WTC11 (cell line): ENCODE data around the gene STRN3. TPM values are rescaled to one million over a fixed set of nuclear protein-coding genes. Genes with fewer than 3 reads are reported as not detected.

Experiments
- ATAC-seq: fragments of 200-7000 bp; cut with Tn5 transposase; 2 replicates; pipeline ENCODE4 v1.10.0; 2021; ENCODE audit warnings: mild to moderate bottlenecking, moderate library complexity
- CTCF ChIA-PET: fragments of 300-600 bp; sonication (Branson Sonifier 250); formaldehyde crosslinking; loops from one replicate; lab custom pipeline; 2021; ENCODE audit warnings: antibody characterized with exemption; lab: Charles Lee
- POLR2A ChIA-PET: fragments of 350-600 bp; sonication (Branson Sonifier 250); formaldehyde crosslinking; loops from one replicate; lab custom pipeline; 2021; ENCODE audit warnings: antibody characterized with exemption; lab: Charles Lee
- DNase-seq: peaks from one replicate; pipeline ENCODE4 v3.0.0; 2021; ENCODE audit warnings: low spot score
- H3K27ac Mint-ChIP-seq: 2 replicates; pipeline ENCODE4 v1.8.0; 2021; ENCODE audit warnings: mixed read lengths
- H3K27me3 Mint-ChIP-seq: 2 replicates; pipeline ENCODE4 v1.8.0; 2021; ENCODE audit warnings: low read depth, mild to moderate bottlenecking, moderate library complexity, mixed read lengths
- H3K36me3 Mint-ChIP-seq: 2 replicates; pipeline ENCODE4 v1.8.0; 2021; ENCODE audit warnings: mixed read lengths
- H3K4me1 Mint-ChIP-seq: 2 replicates; pipeline ENCODE4 v1.8.0; 2022; ENCODE audit warnings: mixed read lengths
- H3K4me3 Mint-ChIP-seq: 2 replicates; pipeline ENCODE4 v1.8.0; 2021; ENCODE audit warnings: mild to moderate bottlenecking, moderate library complexity, mixed read lengths
- H3K9me3 Mint-ChIP-seq: 2 replicates; pipeline ENCODE4 v1.8.0; 2021; ENCODE audit warnings: mixed read lengths
- CBFB ChIP-seq: sonication (generic); formaldehyde crosslinking; IDR thresholded peaks from 2 replicates; pipeline ENCODE4 v1.8.1; 2022; ENCODE audit warnings: mild to moderate bottlenecking, low read depth, missing genetic modification reagents
- ELF4 ChIP-seq: sonication (generic); formaldehyde crosslinking; IDR thresholded peaks from 2 replicates; pipeline ENCODE4 v1.8.1; 2022; ENCODE audit warnings: low read depth, mild to moderate bottlenecking, moderate library complexity, missing genetic modification reagents
- EMX1 ChIP-seq: fragments of 250-450 bp; sonication (Bioruptor Pico); IDR thresholded peaks from 2 replicates; pipeline ENCODE4 v1.8.0; 2021; ENCODE audit warnings: mild to moderate bottlenecking
- FOXK1 ChIP-seq: sonication (generic); formaldehyde crosslinking; IDR thresholded peaks from 2 replicates; pipeline ENCODE4 v1.8.0; 2022; ENCODE audit warnings: mild to moderate bottlenecking, moderate library complexity, missing genetic modification reagents
- FOXP1 ChIP-seq: sonication (generic); formaldehyde crosslinking; IDR thresholded peaks from 2 replicates; pipeline ENCODE4 v1.8.0; 2022; ENCODE audit warnings: missing genetic modification reagents, mild to moderate bottlenecking, moderate library complexity, borderline replicate concordance
- MXD4 ChIP-seq: fragments of 250-450 bp; sonication (Bioruptor Pico); IDR thresholded peaks from 2 replicates; pipeline ENCODE4 v1.8.0; 2021; ENCODE audit warnings: mild to moderate bottlenecking, moderate library complexity, borderline replicate concordance
- NR3C1 ChIP-seq: sonication (generic); formaldehyde crosslinking; conservative IDR thresholded peaks from 2 replicates; pipeline ENCODE4 v1.8.1; 2023; ENCODE audit warnings: low read depth, mild to moderate bottlenecking, missing genetic modification reagents
- RORB ChIP-seq: fragments of 250-450 bp; sonication (Bioruptor Pico); IDR thresholded peaks from 2 replicates; pipeline ENCODE4 v1.9.0; 2021; ENCODE audit warnings: mild to moderate bottlenecking
- SMAD3 ChIP-seq: sonication (generic); formaldehyde crosslinking; IDR thresholded peaks from 2 replicates; pipeline ENCODE4 v1.8.0; 2022; ENCODE audit warnings: missing genetic modification reagents, mild to moderate bottlenecking, borderline replicate concordance
- SOX15 ChIP-seq: fragments of 250-450 bp; sonication (Bioruptor Pico); IDR thresholded peaks from 2 replicates; pipeline ENCODE4 v1.9.0; 2021; ENCODE audit warnings: mild to moderate bottlenecking
- TP53 ChIP-seq: sonication (generic); formaldehyde crosslinking; IDR thresholded peaks from 2 replicates; pipeline ENCODE4 v1.8.1; 2023; ENCODE audit warnings: mild to moderate bottlenecking, missing genetic modification reagents
- ZNF121 ChIP-seq: sonication (generic); formaldehyde crosslinking; IDR thresholded peaks from 2 replicates; pipeline ENCODE4 v1.8.0; 2023; ENCODE audit warnings: missing genetic modification reagents
- ZNF232 ChIP-seq: sonication (generic); formaldehyde crosslinking; IDR thresholded peaks from 2 replicates; pipeline ENCODE4 v1.8.0; 2022; ENCODE audit warnings: mild to moderate bottlenecking, missing genetic modification reagents
- ZNF396 ChIP-seq: fragments of 250-450 bp; sonication (Bioruptor Pico); IDR thresholded peaks from 2 replicates; pipeline ENCODE4 v1.8.0; 2021; ENCODE audit warnings: mild to moderate bottlenecking, moderate library complexity, borderline replicate concordance
- total RNA-seq: library from RNA; stranded (reverse); gene quantifications from 3 replicates; pipeline ENCODE4 v1.2.3, GENCODE V29; 2021
- TF ChIP-seq, protein P1 (sequence below): sonication (generic); formaldehyde crosslinking; IDR thresholded peaks from 2 replicates; pipeline ENCODE4 v1.8.1; 2023; ENCODE audit warnings: mild to moderate bottlenecking, missing genetic modification reagents, borderline replicate concordance
- TF ChIP-seq, protein P2 (sequence below): sonication (generic); formaldehyde crosslinking; IDR thresholded peaks from 2 replicates; pipeline ENCODE4 v1.8.0; 2023; ENCODE audit warnings: missing genetic modification reagents, mild to moderate bottlenecking, borderline replicate concordance
- TF ChIP-seq, protein P3 (sequence below): sonication (generic); formaldehyde crosslinking; IDR thresholded peaks from 2 replicates; pipeline ENCODE4 v1.8.1; 2023; ENCODE audit warnings: mild to moderate bottlenecking, missing genetic modification reagents, moderate library complexity
- TF ChIP-seq, protein P4 (sequence below): fragments of 250-450 bp; sonication (Bioruptor Pico); conservative IDR thresholded peaks from 2 replicates; pipeline ENCODE4 v1.9.0; 2021; ENCODE audit warnings: mild to moderate bottlenecking
- TF ChIP-seq, protein P5 (sequence below): sonication (generic); formaldehyde crosslinking; IDR thresholded peaks from 2 replicates; pipeline ENCODE4 v1.8.1; 2023; ENCODE audit warnings: mild to moderate bottlenecking, missing genetic modification reagents

STRN3 gene
- total RNA-seq, 1 experiment from 2014 or later, result 37.1 TPM

DNA sequence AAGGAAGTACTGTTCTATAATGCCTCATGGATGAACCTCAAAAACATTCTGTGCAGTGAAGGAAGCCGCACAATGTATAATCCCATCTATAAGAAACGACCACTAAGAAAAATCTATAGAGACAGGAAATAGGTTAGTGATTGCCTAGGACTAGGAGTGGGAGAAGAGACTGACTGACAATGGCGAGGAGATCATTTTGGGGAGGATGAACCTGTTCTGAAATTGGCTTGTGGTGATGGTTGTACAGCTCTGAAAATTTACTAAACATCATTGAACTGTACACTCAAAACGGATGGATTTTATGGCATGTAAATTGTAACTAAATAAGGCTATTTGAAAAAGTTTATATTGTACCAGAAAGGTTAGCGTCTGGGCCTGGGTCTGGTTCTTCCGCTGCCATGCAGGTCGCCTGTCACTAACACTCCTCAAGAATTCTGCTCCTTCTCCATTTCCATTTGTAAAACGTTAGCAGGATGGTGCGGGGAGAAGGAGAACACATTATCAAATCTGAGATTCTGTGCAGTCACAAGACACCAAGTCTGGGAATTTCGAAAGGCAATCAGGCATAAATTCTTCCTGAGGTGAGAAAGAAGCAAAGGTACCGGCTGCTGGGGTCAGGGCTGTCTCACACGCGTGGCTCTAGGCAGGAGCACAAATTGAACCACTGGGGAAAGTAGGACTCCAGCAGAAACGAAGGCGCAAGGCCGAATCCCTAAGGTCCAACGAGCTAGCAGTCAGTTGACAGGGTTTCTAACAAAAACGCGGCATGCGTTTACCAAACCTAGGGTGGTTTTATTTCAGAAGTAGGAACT lies 152.7 kb downstream of the STRN3 start (continued):
- TF ChIP-seq, protein P1, sequence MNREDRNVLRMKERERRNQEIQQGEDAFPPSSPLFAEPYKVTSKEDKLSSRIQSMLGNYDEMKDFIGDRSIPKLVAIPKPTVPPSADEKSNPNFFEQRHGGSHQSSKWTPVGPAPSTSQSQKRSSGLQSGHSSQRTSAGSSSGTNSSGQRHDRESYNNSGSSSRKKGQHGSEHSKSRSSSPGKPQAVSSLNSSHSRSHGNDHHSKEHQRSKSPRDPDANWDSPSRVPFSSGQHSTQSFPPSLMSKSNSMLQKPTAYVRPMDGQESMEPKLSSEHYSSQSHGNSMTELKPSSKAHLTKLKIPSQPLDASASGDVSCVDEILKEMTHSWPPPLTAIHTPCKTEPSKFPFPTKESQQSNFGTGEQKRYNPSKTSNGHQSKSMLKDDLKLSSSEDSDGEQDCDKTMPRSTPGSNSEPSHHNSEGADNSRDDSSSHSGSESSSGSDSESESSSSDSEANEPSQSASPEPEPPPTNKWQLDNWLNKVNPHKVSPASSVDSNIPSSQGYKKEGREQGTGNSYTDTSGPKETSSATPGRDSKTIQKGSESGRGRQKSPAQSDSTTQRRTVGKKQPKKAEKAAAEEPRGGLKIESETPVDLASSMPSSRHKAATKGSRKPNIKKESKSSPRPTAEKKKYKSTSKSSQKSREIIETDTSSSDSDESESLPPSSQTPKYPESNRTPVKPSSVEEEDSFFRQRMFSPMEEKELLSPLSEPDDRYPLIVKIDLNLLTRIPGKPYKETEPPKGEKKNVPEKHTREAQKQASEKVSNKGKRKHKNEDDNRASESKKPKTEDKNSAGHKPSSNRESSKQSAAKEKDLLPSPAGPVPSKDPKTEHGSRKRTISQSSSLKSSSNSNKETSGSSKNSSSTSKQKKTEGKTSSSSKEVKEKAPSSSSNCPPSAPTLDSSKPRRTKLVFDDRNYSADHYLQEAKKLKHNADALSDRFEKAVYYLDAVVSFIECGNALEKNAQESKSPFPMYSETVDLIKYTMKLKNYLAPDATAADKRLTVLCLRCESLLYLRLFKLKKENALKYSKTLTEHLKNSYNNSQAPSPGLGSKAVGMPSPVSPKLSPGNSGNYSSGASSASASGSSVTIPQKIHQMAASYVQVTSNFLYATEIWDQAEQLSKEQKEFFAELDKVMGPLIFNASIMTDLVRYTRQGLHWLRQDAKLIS, result no peak
- no peak for TF ChIP-seq ZNF396 (CRISPR knock-in tag)
- no peak for TF ChIP-seq ZNF121 (CRISPR knock-in tag)
- no peak for TF ChIP-seq SMAD3 (CRISPR knock-in tag)
- TF ChIP-seq ZNF232, result no peak
- no peak for TF ChIP-seq FOXK1
- no peak for TF ChIP-seq RORB
- TF ChIP-seq ELF4 (CRISPR knock-in tag), result no peak
- TF ChIP-seq FOXP1 (CRISPR knock-in tag), result no peak
- TF ChIP-seq, all 79 proteins: peak for 0

DNA sequence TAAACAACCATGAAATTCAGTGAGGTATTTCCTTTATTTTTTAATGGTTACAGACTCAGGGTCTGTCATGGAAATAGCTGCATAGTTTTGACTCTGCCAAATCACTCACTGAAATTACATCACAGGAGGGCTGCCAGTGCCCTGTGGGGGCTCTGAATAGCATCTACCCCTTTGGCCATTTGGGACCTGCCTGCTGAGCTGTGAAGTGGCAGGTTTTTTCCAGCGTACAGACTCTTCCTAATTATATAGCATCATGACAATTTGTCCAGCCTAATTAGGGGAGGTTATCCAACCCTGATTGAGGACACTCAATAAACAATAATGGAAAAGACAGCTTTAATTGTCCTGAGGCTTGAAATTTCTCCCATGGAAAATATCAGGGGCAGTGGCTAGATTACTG lies 153.6 kb downstream of the STRN3 start:
- ChIA-PET CTCF (no interaction called here), POLR2A (no interaction called here)
- H3K4me1 Mint-ChIP-seq, result peaks cover 38% of the 10 kb centered on the region
- no peaks in the 10 kb centered on the region for H3K9me3 Mint-ChIP-seq
- no peak overlapping the region for H3K27ac Mint-ChIP-seq
- H3K27me3 Mint-ChIP-seq, result peaks cover 50% of the 10 kb centered on the region
- no peak overlapping the region for H3K4me3 Mint-ChIP-seq
- TF ChIP-seq, protein P2, sequence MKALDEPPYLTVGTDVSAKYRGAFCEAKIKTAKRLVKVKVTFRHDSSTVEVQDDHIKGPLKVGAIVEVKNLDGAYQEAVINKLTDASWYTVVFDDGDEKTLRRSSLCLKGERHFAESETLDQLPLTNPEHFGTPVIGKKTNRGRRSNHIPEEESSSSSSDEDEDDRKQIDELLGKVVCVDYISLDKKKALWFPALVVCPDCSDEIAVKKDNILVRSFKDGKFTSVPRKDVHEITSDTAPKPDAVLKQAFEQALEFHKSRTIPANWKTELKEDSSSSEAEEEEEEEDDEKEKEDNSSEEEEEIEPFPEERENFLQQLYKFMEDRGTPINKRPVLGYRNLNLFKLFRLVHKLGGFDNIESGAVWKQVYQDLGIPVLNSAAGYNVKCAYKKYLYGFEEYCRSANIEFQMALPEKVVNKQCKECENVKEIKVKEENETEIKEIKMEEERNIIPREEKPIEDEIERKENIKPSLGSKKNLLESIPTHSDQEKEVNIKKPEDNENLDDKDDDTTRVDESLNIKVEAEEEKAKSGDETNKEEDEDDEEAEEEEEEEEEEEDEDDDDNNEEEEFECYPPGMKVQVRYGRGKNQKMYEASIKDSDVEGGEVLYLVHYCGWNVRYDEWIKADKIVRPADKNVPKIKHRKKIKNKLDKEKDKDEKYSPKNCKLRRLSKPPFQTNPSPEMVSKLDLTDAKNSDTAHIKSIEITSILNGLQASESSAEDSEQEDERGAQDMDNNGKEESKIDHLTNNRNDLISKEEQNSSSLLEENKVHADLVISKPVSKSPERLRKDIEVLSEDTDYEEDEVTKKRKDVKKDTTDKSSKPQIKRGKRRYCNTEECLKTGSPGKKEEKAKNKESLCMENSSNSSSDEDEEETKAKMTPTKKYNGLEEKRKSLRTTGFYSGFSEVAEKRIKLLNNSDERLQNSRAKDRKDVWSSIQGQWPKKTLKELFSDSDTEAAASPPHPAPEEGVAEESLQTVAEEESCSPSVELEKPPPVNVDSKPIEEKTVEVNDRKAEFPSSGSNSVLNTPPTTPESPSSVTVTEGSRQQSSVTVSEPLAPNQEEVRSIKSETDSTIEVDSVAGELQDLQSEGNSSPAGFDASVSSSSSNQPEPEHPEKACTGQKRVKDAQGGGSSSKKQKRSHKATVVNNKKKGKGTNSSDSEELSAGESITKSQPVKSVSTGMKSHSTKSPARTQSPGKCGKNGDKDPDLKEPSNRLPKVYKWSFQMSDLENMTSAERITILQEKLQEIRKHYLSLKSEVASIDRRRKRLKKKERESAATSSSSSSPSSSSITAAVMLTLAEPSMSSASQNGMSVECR, result no peak
- TF ChIP-seq, protein P3, sequence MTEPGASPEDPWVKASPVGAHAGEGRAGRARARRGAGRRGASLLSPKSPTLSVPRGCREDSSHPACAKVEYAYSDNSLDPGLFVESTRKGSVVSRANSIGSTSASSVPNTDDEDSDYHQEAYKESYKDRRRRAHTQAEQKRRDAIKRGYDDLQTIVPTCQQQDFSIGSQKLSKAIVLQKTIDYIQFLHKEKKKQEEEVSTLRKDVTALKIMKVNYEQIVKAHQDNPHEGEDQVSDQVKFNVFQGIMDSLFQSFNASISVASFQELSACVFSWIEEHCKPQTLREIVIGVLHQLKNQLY (CRISPR knock-in tag), result no peak
- TF ChIP-seq TP53, result no peak
- TF ChIP-seq CBFB, result no peak
- TF ChIP-seq NR3C1 (CRISPR knock-in tag), result no peak
- no peak for TF ChIP-seq MXD4 (CRISPR knock-in tag)
- TF ChIP-seq, protein P4, sequence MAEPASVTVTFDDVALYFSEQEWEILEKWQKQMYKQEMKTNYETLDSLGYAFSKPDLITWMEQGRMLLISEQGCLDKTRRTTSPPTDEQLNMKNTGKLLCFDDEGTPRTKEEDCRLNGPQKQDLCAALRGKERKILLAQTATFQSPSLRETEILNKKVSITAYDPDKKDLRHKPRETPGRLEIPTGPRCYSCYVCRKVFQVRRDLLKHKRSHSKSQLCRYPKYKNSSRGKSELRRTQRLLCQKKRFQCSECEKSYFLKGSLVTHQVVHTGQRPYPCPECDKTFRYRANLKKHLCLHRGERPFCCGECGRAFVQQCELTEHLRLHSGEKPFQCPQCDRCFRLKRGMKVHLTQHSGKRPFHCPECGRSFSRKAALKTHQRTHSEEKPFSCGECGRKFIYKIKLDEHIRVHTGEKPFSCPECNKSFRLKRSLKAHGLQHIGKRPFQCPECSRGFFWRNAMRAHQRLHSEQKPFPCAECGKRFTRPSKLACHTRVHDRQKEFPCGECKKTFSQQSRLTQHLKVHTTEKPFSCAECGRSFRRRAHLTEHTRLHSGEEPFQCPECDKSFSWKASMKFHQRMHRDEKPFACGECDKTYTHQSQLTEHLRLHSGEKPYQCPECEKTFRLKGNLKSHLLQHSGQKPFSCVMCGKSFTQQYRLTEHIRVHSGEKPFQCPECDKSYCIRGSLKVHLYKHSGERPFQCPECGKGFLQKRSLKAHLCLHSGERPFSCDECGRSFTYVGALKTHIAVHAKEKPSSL, result no peak
- TF ChIP-seq, protein P5, sequence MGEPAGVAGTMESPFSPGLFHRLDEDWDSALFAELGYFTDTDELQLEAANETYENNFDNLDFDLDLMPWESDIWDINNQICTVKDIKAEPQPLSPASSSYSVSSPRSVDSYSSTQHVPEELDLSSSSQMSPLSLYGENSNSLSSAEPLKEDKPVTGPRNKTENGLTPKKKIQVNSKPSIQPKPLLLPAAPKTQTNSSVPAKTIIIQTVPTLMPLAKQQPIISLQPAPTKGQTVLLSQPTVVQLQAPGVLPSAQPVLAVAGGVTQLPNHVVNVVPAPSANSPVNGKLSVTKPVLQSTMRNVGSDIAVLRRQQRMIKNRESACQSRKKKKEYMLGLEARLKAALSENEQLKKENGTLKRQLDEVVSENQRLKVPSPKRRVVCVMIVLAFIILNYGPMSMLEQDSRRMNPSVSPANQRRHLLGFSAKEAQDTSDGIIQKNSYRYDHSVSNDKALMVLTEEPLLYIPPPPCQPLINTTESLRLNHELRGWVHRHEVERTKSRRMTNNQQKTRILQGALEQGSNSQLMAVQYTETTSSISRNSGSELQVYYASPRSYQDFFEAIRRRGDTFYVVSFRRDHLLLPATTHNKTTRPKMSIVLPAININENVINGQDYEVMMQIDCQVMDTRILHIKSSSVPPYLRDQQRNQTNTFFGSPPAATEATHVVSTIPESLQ, result no peak
- no peak for TF ChIP-seq EMX1
- TF ChIP-seq SOX15 (CRISPR knock-in tag), result no peak
- H3K36me3 Mint-ChIP-seq, result no peaks in the 10 kb centered on the region
- ATAC-seq (no peak), DNase-seq (no peak)
